NB4 (cell line): Measurements from ENCODE around the gene CHPF.

Experiments used
- CTCF ChIP-seq: IDR thresholded peaks from one replicate; pipeline ENCODE4 v1.5.1; 2012; ENCODE audit warnings: low read depth, low read length
- MAX ChIP-seq: IDR thresholded peaks from 2 replicates; pipeline ENCODE4 v1.6.1; 2011; ENCODE audit warnings: low read depth, low read length
- MYC ChIP-seq: IDR thresholded peaks from 2 replicates; pipeline ENCODE4 v1.6.1; 2011; ENCODE audit warnings: low read depth, low read length
- POLR2A ChIP-seq: IDR thresholded peaks from 2 replicates; pipeline ENCODE4 v1.6.1; 2011; ENCODE audit warnings: mild to moderate bottlenecking; ENCODE audit not compliant: insufficient read length; ENCODE audit errors: extremely low read depth

GRCh38 chr2:219555956-219556355 lies 12.3 kb upstream of the CHPF start:
- TF ChIP-seq CTCF (no peak), POLR2A (no peak), MYC (no peak), MAX (no peak)
